ENCODE results near the gene TAL1.
A peak's percentile ranks its signal among the peaks of the same experiment; 100 is the strongest.

Gene TAL1

DNA sequence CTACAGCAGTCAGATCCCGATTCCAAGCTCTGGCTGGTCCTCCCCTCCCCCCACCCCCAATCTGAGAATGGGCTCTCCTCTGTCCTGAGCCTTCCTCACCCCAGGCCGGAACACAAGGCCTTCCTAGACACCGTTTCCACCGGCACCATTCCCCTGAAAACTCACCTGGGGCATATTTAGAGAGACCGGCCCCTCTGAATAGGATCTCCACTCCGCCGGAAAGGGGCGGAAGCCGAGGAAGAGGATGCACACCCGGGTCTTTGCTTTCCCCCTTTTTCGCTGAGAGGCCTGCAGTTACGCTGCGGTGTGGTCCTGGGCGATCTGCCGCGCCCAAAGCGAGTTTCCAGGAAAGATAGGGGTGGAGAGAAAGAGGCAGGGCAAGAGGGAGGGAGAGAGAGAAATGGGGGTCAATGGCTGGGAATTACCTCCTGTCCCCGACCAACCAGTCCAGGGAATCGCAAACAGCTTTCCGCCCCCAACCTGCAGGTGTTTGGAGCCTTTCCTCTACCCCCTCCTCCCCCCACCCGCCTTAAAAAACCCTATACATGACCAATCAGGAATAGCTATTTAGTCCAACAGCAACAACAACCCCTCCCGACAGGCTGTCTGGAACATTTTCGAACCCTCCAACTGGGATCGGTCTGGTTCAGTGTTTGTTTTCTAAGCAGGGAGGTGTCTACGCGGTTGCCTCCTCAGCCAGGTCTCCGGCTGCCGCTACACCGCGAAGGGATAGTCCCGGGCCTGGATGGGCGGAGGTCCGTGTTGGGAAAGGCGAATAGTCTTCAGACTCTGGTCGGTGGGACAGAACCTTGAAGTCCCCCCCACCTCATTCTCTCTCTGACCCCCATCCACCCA lies 2.8 kb downstream of the TAL1 start:
- ATAC-seq, result no peak

DNA sequence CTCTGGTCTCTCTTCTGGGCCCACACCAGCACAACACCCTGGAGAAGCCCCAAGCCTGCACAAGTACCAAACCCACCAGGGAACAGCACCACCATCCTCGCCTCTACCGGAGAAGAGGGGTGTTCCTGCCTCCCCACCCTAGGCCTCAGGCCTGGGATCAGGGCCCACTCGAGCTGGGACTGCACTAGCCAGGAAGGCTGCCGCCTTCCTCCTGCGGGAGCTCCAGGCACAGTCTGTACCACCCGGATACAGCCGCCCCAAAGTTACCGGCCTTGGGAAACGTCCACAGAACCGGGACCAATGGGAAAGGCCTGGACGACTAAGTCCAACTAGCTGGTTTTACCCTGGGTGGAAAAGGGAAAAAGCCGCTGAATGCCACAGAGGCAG lies 3.4 kb downstream of the TAL1 start:
- no peak for ATAC-seq

- ATAC-seq, result no peak
These were observed 4.4 kb downstream of the TAL1 start for GRCh38 chr1:47227341-47228232.

DNA sequence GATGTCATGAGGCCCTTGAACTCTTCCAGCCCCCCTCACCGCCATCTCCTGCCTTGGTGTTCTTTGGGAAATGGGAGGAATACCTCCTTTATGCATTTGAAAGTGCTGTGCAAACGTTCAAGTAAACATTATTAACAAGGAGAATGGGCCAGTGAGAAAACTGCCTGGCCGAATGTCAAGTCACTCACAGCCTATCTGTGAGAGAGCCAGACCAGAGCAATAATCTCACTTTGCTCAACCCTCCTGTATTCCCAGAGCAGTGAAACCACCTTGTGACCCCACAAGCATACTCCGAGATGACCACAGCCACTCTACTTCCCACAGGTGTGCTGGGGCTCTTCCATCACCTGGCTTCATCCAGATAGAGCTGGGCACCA lies 5.2 kb downstream of the TAL1 start:
- ATAC-seq, result no peak

- no peak for ATAC-seq
These were observed 5.7 kb downstream of the TAL1 start for GRCh38 chr1:47226121-47226838.

DNA sequence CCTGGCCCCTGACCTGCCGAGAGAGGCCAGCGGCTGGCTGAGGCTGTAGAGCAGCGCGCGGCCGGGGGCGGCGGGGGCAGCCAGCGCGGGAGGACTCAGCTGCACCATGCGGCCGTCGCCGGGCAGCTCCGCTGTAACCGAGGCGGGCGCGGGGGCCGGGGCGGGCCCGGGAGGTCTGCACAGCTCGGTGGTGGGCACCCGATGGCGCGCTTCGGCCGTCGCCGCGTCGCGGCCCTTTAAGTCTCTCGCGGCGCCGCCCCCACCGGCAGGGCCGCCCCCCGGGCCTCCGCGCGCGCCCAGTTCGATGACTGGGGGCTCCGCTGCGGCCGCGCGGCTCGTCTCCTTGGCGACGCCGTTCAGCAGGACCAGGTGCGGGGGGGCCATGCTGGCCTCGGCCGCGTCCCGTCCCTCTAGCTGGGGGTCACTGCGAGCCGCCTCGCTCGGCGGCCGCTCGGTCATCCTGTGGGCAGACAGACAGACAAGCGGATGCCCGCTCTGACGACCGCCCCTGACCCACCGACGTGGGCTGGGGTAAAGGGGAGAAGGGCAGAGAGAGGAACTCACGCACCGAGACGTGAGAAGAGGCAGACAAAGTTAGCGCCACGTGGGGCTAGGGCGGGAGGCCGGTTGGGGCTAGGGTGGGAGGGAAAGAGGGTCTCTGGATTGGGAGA lies 6.5 kb downstream of the TAL1 start:
- ATAC-seq, result peak; percentile 19 to 22

- no peak for ATAC-seq
These were observed 7.2 kb downstream of the TAL1 start for GRCh38 chr1:47224676-47225399.

DNA sequence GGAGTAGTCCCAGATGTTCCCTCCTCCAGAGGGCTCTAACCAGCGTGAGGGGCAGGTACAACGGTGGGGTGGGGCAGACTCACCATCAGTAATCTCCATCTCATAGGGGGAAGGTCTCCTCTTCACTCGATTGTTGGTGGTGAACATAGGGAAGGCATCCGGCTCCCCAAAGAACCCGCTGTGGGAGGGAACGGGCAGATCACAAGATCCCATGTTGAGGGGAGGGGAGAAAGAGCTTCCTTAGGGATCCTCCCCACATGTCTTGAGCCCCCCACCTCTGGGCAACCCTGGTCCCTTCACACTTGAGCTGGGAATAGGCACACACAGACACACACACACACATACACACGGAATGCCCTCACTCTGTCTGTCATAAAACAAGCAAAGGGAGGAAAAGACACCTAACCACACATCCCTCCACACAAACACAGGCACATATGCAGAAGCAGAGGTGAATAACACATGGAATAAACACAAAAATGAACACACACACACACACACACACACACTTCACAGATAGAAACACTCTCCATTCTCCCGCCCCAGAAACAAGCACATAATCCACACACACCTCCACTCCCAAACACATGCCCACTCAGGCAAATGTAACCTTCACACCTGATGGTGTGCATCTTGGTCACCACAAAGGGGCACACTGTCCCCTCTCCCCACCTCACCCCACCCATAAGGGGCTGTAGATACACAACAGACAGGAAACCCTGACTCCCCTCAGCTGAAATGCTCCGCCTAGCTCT lies 7.9 kb downstream of the TAL1 start:
- ATAC-seq, result no peak

GRCh38 chr1:47223174-47223920 lies 8.7 kb downstream of the TAL1 start:
- no peak for ATAC-seq

GRCh38 chr1:47222476-47222875 lies 9.5 kb downstream of the TAL1 start:
- ATAC-seq, result no peak

DNA sequence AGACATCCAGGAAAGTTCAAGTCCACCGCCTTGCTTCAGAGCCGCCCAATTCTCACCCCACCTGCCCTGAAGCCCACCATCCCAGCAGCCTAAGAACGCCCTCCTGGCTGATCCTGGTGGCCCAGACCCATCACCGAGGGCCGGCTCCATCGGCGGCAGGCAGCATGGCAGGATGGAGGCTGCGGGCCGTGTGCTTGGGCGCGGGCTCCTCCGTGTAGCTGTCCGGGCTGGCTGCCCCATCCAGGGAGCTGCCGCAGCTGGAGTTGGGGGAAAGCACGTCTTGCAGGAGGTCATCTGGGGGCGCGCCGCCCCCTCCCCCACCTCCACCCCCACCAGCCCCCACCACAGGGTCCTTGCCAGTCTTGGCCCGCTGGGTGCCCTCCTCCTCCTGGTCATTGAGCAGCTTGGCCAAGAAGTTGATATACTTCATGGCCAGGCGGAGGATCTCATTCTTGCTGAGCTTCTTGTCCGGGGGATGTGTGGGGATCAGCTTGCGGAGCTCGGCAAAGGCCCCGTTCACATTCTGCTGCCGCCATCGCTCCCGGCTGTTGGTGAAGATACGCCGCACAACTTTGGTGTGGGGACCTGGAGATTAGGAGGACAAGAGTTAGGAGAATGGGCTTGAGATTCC lies 12.3 kb downstream of the TAL1 start:
- no peak for ATAC-seq

DNA sequence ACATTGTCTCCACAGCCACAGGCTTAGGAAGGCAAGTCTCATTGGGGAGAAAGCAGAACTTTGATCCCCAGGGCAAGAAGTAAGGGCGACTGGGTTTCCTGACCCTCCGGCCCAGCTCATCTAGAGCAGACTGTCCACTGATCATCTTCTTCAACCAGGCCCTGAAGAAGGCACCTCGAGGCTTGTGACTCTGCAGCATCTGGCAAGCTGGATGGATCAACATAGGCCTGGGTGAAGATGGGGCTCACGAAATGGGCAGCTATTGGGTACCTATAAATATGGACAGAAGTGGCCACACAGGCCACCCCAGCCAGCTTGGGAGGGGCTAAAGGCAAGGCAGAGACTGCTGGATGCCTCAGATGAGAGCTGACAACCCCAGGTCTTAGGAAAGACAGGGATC lies 13.0 kb downstream of the TAL1 start:
- ATAC-seq, result no peak

DNA sequence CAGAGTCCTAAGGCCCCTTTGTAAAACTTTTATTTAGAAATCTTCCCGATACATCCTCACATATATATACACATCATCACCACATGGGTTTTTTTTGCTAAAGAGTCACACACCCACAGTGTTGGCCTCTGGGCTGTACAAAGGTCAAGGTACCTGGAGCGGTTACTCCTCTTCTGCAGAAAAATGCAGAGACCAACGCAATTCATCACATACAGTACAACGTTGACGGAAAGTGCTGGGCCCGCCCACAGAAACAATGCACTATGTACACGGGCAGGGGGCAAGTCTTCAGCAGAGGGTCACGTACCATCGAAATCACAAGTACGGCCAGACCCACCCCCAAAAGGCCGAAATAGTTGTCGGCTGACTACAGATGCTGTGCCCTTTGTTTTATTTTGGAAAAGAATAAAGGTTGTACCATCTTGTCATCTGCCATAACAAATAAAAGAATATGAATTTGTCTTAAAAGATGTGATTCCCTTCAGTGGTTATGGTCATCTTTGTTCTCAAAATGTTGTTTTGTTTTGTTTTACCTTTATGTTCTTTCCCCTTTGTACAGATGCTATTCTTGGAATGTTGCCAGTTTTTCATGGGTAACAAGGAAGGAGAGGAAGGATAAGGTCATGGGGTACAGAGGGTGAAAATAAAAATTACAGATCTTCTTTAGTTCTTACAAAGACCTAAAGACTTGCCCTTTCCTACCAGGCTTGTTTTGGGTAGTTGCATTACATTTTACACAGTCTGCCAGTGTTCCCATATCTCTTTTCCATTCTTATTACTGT lies 15.6 kb downstream of the TAL1 start:
- no peak for ATAC-seq

DNA sequence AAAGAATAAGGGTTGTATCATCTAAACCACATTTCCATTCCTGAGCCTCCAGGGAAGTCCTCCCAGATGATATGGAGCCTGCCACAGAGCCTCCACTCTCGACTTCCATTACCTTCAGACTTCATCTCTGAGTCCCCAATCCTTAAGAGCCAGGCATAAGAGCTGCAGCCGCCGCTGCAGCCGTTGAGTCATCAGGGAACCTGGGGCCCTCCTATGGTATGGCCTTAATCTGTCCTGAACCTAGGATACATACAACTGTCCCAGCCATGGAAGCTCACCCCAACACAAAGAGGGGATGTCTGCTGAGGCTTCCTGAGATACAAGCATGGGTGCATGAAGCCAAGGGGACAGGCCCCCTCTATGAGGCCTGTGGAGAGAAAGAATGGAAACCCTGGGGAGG lies 16.3 kb downstream of the TAL1 start:
- ATAC-seq, result no peak

DNA sequence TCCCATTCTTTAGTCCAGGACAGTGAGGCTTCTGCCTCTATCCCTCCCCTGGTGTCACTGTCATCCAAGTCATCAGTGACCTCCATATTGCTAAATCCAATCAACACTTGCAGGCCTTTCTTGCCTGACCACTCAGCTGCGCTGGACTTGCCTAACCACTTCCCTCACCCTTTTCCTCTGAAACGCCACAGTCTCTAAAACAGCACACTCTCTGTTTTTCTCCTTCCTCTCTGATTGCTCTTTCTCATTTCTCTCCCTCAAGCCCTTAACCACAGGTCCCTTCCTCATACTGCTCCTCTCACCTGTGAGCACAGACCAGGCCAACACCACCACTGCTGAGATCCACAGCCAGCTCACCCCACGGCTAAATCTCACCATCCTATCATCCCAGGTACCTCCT lies 17.5 kb downstream of the TAL1 start:
- ATAC-seq, result no peak

- ATAC-seq, result no peak
These were observed 18.6 kb downstream of the TAL1 start for GRCh38 chr1:47213230-47213963.

DNA sequence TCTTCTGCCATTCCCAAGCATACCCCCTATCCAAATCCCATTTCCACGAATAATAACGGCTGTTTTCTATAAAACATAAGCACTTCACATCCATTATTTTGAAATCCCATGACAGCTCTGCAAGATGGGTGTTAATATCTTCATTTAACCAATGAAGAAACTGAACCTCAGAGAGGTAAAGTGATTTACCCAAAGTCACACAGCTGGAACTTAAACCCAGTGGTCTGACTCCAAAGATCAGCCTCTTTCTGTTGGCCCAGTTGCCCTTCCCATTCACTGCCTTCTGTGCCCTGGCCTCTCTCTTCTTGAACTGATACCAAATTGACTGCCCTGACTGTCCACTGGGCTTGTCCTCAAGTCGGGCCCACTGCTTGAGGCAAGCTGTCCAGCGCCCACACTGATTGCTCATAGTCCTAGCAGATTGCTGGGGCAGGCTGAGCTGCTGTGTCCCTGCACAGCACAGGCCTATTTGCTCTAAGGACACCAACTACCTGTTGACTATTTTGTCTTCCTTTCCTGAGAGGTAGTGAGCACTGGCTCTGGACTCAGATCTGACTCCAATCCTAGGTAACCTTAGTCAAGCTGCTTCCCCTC lies 19.3 kb downstream of the TAL1 start:
- ATAC-seq, result no peak

DNA sequence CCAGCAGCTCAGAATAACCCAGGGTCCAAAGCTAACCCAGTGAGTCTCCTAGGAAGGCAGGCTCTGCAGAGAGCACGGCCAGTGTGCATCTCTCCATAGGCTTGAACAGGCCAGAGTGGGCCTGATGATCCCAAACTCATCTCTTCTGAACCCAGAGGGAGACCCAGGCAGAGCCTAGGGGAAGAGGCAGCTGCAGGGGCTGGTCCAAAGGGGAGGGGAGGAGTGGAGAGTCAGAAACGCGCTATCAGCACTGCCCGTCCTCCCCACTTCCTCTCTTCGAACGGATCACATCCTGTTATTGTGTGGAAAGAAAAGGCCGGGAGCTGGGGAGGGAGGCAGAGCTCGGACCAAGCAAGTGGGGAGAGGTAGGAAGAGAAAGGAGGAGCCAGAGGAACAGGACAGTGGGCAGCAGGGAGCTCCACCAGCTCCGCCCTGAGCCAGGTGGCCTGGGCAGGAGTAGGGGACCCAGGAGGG lies 20.2 kb downstream of the TAL1 start:
- ATAC-seq, result no peak
